Ovary (tissue), 3 donors: ENCODE data around the gene GRK6.

Experiments
- CTCF ChIP-seq, 3 donors: fragments of 450-650 bp in 2 of 3; fragments of 200-600 bp in 1 of 3; IDR thresholded peaks; one replicate each; pipeline versions ENCODE4 v1.5.1 to v1.8.0; 2016 to 2022; ENCODE audit warnings: antibody characterized with exemption in 3 of 3, mild to moderate bottlenecking in 1 of 3
- POLR2A ChIP-seq: fragments of 450-650 bp; IDR thresholded peaks from one replicate; pipeline ENCODE4 v1.6.1; 2017; ENCODE audit warnings: antibody characterized with exemption, mild to moderate bottlenecking, moderate library complexity
- donor health status: DM: no; HTN: no; CAD: no.

DNA sequence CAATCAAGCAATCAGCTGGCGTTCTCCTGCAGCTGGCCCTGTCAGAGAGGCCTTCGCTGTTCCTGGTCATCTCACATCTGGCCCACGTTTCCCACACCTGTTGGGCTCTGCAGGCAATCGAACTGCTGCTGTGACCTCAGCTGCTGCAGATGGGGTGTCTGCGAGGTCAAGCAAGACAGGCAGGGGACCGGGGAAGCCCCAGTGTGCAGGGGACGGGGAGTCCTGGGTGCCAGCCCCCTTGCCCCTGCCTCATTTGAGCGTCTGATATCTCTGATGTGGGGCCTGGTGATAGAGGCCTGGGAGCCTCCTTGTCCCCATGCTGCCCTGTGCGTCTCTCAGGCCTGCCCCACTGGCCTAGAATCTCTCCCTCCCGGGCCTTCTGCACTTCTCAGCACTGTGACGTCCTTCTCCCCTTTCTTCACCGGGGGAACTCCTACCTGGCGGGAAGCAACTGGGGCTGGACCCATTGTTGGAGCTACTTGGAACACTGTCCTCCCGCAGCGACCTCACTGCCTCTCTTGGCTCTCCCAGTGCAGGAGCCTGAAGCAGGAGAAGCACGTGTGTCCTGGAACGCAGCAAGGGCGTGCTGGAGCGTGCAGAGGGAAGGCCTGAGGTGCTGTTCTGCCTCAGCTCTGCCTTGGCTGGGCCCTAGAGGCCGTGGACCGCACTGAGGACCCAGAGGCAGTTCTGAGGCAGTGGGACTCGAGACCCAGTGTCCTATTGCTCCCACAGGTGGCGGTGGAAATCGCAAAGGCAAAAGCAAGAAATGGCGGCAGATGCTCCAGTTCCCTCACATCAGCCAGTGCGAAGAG lies 3.9 kb downstream of the GRK6 start:
- TF ChIP-seq POLR2A = no peak
- no peak for TF ChIP-seq CTCF (IDR thresholded peaks at IDR 0.05)
